AG04449 (cell line): ENCODE measurements around the gene ITGA8.

Source experiments
- CTCF ChIA-PET: fragments of 350-600 bp; formaldehyde crosslinking; extraction: SDS; loops from one replicate; lab custom pipeline; 2021; ENCODE audit warnings: antibody characterized with exemption; lab: Yijun Ruan, JAX
- POLR2A ChIA-PET: fragments of 400-600, 350-600 bp; formaldehyde crosslinking; extraction: SDS; loops from one replicate; lab custom pipeline; 2020; ENCODE audit warnings: antibody characterized with exemption, inconsistent platforms; lab: Yijun Ruan, JAX
- DNase-seq: peaks from one replicate; pipeline ENCODE4 v3.0.0-alpha.2; 2010; ENCODE audit warnings: low read depth, low spot score
- H3K4me3 ChIP-seq: 2 replicates; pipeline ENCODE4 v1.5.1; 2011; ENCODE audit warnings: low read depth, mild to moderate bottlenecking, control low read depth, low read length
- CTCF ChIP-seq: IDR thresholded peaks from one replicate; pipeline ENCODE4 v1.5.1; 2011; ENCODE audit warnings: mild to moderate bottlenecking, moderate library complexity, low read length, control low read depth, inconsistent platforms; ENCODE audit not compliant: insufficient read depth; ENCODE audit errors: missing control alignments

Gene ITGA8

GRCh38 chr10:15758618-15759017, 38.9 kb upstream of the ITGA8 start:
- POLR2A ChIA-PET, result no interaction called here
- CTCF ChIA-PET, result interaction anchor here (1.0 kb wide), 1 partner anchor 173 kb away, joined by 3 read pairs; no protein-coding TSS in a partner anchor
- H3K4me3 ChIP-seq, result no peak overlapping the region
- no peak for TF ChIP-seq CTCF
- DNase-seq, result no peak

- ChIA-PET CTCF (interaction anchor here (1.4 to 2.1 kb wide), 3 partner anchors 30 to 321 kb away, joined by 3 to 4 read pairs (median 4); partner anchors contain the start of gene ITGA8), POLR2A (no interaction called here)
- TF ChIP-seq CTCF, result no peak
- H3K4me3 ChIP-seq, result no peak overlapping the region
- no peak for DNase-seq
Measured at GRCh38 chr10:15754937-15755336, 35.2 kb upstream of the ITGA8 start.

GRCh38 chr10:15751046-15751445, 31.3 kb upstream of the ITGA8 start:
- no peak for DNase-seq
- H3K4me3 ChIP-seq, result no peak overlapping the region
- ChIA-PET POLR2A (no interaction called here), CTCF (interaction anchor here (1.2 to 1.7 kb wide), 3 partner anchors 9 to 35 kb away, joined by 3 to 4 read pairs (median 4); no protein-coding TSS in a partner anchor)
- no peak for TF ChIP-seq CTCF

- CTCF ChIA-PET, result interaction anchor here (0.8 to 4.1 kb wide), 3 partner anchors 29 to 320 kb away, joined by 3 to 17 read pairs (median 4); no protein-coding TSS in a partner anchor
- POLR2A ChIA-PET, result no interaction called here
- DNase-seq, result no peak
- no peak for TF ChIP-seq CTCF
- no peak overlapping the region for H3K4me3 ChIP-seq
Measured at GRCh38 chr10:15748126-15748525, 28.4 kb upstream of the ITGA8 start.

- ChIA-PET POLR2A (no interaction called here), CTCF (interaction anchor here (0.7 to 4.1 kb wide), 5 partner anchors 18 to 319 kb away, joined by 3 to 17 read pairs (median 4); no protein-coding TSS in a partner anchor)
- no peak for DNase-seq
- no peak for TF ChIP-seq CTCF
- no peak overlapping the region for H3K4me3 ChIP-seq
Measured at GRCh38 chr10:15747632-15748031, 27.9 kb upstream of the ITGA8 start.

- H3K4me3 ChIP-seq, result no peak overlapping the region
- no peak for TF ChIP-seq CTCF
- ChIA-PET CTCF (interaction anchor here (0.6 to 4.1 kb wide), 12 partner anchors 15 to 326 kb away, joined by 3 to 17 read pairs (median 6); partner anchors contain the start of gene ITGA8), POLR2A (interaction anchor here (0.7 kb wide), 1 partner anchor 873 kb away, joined by 3 read pairs; no protein-coding TSS in a partner anchor)
- DNase-seq, result no peak
Measured at GRCh38 chr10:15745751-15746150, 26.0 kb upstream of the ITGA8 start.
